Natural killer cell (primary cell): ENCODE measurements around the gene EEF2. TPM values are rescaled to one million over a fixed set of nuclear protein-coding genes. Genes with fewer than 3 reads are reported as not detected.
A peak's percentile ranks its signal among the peaks of the same experiment; 100 is the strongest.

Experiments
- ATAC-seq, 3 donors: fragments of 150-1000 bp in 2 of 3; fragments of 200-7000 bp in 1 of 3; cut with Tn5 transposase; 1 replicate in 1 of 3; 2 replicates in 2 of 3; pipeline ENCODE4 v1.10.0; 2021; ENCODE audit warnings: mild to moderate bottlenecking in 2 of 3, moderate library complexity in 2 of 3
- DNase-seq, 2 donors: peaks; one replicate each; pipeline versions ENCODE4 v3.0.0 to v3.0.0-alpha.2; 2013 to 2021; ENCODE audit warnings: mixed read lengths in 1 of 2
- H3K27ac ChIP-seq: one replicate; pipeline ENCODE4 v1.5.1; 2013; ENCODE audit warnings: mild to moderate bottlenecking, low read length
- H3K27me3 ChIP-seq: one replicate; pipeline ENCODE4 v1.6.1; 2013; ENCODE audit warnings: low read length; ENCODE audit not compliant: control insufficient read depth, insufficient read depth
- H3K36me3 ChIP-seq: one replicate; pipeline ENCODE4 v1.6.1; 2013; ENCODE audit warnings: low read length; ENCODE audit not compliant: control insufficient read depth, insufficient read depth
- H3K4me1 ChIP-seq: one replicate; pipeline ENCODE4 v1.6.1; 2013; ENCODE audit warnings: low read length; ENCODE audit not compliant: control insufficient read depth, insufficient read depth
- H3K4me3 ChIP-seq: one replicate; pipeline ENCODE4 v1.5.1; 2013; ENCODE audit warnings: low read length
- H3K9me3 ChIP-seq: one replicate; pipeline ENCODE4 v1.6.1; 2013; ENCODE audit warnings: low read length; ENCODE audit not compliant: control insufficient read depth, insufficient read depth
- H3K27ac Mint-ChIP-seq, 2 donors: one replicate each; pipeline ENCODE4 v1.8.0; 2022; ENCODE audit warnings: mild to moderate bottlenecking in 2 of 2, mixed read lengths in 2 of 2, moderate library complexity in 1 of 2
- H3K27me3 Mint-ChIP-seq, 2 donors: one replicate each; pipeline ENCODE4 v1.8.0; 2022; ENCODE audit warnings: low read depth in 2 of 2, mixed read lengths in 2 of 2
- H3K36me3 Mint-ChIP-seq: one replicate; pipeline ENCODE4 v1.8.0; 2022; ENCODE audit warnings: mixed read lengths
- H3K4me1 Mint-ChIP-seq, 2 donors: one replicate each; pipeline ENCODE4 v1.8.0; 2022; ENCODE audit warnings: mixed read lengths in 2 of 2
- H3K4me3 Mint-ChIP-seq: one replicate; pipeline ENCODE4 v1.8.0; 2022; ENCODE audit warnings: mild to moderate bottlenecking, moderate library complexity, mixed read lengths
- H3K9me3 Mint-ChIP-seq, 2 donors: one replicate each; pipeline ENCODE4 v1.8.0; 2022; ENCODE audit warnings: mixed read lengths in 2 of 2
- WGBS: methylation state at CpG from one replicate; pipeline ENCODE4 v1.1.7; 2013; ENCODE audit warnings: missing lambda C conversion rate; ENCODE audit not compliant: insufficient coverage; 5-methylcytosine and 5-hydroxymethylcytosine counted together
- intact Hi-C: fragments of 100-400 bp; cut with micrococcal nuclease; formaldehyde crosslinking; loops from one replicate; pipeline ENCODE4 v1.14.2; 2022
- total RNA-seq, 4 donors: library from RNA; stranded (reverse); fragments of 120-200 nt in 1 of 4; gene quantifications; one replicate each; pipeline versions ENCODE4 v1.2.3 to v1.2.4, GENCODE V29; 2013 to 2022
- TF ChIP-seq, protein P1 (sequence below): fragments of 200-600 bp; IDR thresholded peaks from one replicate; pipeline ENCODE4 v1.8.0; 2022; ENCODE audit warnings: antibody characterized with exemption

Gene EEF2
- total RNA-seq, 3 donors from 2014 or later (not counting 1 experiment from before 2014, with no cell fraction given), result 1,302 to 1,442 (median 1,437) TPM

DNA sequence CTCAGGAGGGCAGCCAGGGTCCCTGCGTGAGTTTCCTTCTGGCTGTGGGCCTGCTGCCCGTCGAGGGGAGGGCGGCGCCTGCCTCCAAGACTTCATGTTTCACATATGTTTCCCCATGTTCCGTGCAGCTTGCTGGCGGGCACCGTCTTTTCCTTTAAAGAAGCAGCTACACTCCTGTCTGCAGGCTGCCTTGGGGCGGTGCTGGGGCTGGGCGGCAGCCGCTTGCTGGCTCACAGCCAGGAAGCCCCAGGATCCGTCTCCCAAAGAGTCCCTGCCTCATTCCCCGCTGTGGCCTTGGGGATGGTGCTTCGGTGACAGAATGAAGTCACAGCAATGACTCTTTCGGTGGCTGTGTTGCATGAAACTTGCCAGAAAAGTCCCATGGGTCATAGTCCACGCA is 47.2 kb upstream of the EEF2 start:
- Mint-ChIP-seq H3K4me1 (peaks cover 0 to 6% of the 10 kb centered on the region in 2 donors), H3K9me3 (no peaks in the 10 kb centered on the region), H3K36me3 (no peaks in the 10 kb centered on the region), H3K4me3 (no peak overlapping the region), H3K27ac (no peak overlapping the region), H3K27me3 (no peaks in the 10 kb centered on the region)
- Histone ChIP-seq H3K27me3 (no peaks in the 10 kb centered on the region), H3K9me3 (no peaks in the 10 kb centered on the region), H3K4me3 (no peak overlapping the region), H3K36me3 (peaks cover 44% of the 10 kb centered on the region), H3K4me1 (no peaks in the 10 kb centered on the region), H3K27ac (no peak overlapping the region)
- WGBS, result 95% methylated on average over 16 of the region's 16 CpGs
- ATAC-seq (no peak), DNase-seq (no peak)
- TF ChIP-seq, protein P1, sequence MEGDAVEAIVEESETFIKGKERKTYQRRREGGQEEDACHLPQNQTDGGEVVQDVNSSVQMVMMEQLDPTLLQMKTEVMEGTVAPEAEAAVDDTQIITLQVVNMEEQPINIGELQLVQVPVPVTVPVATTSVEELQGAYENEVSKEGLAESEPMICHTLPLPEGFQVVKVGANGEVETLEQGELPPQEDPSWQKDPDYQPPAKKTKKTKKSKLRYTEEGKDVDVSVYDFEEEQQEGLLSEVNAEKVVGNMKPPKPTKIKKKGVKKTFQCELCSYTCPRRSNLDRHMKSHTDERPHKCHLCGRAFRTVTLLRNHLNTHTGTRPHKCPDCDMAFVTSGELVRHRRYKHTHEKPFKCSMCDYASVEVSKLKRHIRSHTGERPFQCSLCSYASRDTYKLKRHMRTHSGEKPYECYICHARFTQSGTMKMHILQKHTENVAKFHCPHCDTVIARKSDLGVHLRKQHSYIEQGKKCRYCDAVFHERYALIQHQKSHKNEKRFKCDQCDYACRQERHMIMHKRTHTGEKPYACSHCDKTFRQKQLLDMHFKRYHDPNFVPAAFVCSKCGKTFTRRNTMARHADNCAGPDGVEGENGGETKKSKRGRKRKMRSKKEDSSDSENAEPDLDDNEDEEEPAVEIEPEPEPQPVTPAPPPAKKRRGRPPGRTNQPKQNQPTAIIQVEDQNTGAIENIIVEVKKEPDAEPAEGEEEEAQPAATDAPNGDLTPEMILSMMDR, result no peak
- intact Hi-C loops, result no loop called here

DNA sequence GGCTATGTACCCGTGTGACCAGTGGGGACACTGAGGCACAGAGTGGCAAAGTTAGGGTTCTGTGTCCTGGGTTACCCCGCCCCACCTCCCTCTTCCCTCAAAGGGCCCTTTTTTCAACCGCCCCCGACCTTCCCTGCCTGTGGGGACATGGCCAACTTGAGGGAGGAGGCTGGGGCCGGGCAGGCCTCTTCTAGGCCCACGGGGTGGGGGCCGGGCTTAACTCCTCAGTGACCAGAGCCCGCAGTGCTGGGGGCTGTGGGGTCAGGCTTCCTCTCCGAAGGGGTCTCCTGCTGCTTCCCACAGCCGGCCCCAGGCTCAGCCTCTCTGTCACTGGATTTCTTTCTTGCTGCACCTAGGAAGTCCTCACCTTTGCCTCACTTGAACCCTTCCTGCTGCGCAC is 46.2 kb upstream of the EEF2 start:
- peak overlapping the region in 1 of 2 donors; percentile 27 for H3K27ac Mint-ChIP-seq
- H3K4me3 Mint-ChIP-seq, result no peak overlapping the region
- 94% methylated on average over 11 of the region's 11 CpGs for WGBS
- H3K4me3 ChIP-seq, result no peak overlapping the region
- intact Hi-C loops, result no loop called here
- H3K4me1 Mint-ChIP-seq, result peaks cover 0 to 6% of the 10 kb centered on the region in 2 donors
- no peak overlapping the region for H3K27ac ChIP-seq
- H3K4me1 ChIP-seq, result no peaks in the 10 kb centered on the region
- no peaks in the 10 kb centered on the region for H3K27me3 ChIP-seq
- H3K36me3 ChIP-seq, result peaks cover 42% of the 10 kb centered on the region
- TF ChIP-seq, protein P1, result no peak
- H3K9me3 Mint-ChIP-seq, result no peaks in the 10 kb centered on the region
- H3K27me3 Mint-ChIP-seq, result no peaks in the 10 kb centered on the region
- ATAC-seq (no peak), DNase-seq (no peak)
- H3K36me3 Mint-ChIP-seq, result no peaks in the 10 kb centered on the region
- H3K9me3 ChIP-seq, result no peaks in the 10 kb centered on the region

DNA sequence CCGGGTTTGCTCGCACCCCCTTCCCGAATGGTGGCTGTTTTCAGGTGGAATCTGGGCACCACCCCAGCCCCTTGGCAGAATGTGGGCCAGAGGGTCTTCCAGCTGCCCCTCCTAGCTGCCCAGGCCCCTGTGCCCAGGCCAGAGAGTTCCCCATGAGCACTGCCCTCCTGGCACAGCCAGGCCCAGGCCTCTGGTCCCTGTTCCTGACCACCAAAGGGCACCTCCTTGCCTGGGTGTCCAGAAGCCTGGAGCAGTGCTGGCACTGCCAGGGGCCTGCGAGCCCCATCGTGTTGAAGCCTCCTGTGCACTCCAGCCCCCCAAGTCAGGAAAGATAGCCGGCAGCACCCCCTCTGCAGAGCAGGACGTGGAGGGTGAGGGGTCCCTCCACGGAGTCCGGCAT is 45.7 kb upstream of the EEF2 start:
- Mint-ChIP-seq H3K4me1 (peaks cover 0 to 6% of the 10 kb centered on the region in 2 donors), H3K36me3 (no peaks in the 10 kb centered on the region), H3K4me3 (no peak overlapping the region), H3K9me3 (no peaks in the 10 kb centered on the region), H3K27ac (no peak overlapping the region), H3K27me3 (no peaks in the 10 kb centered on the region)
- peaks cover 38% of the 10 kb centered on the region for H3K36me3 ChIP-seq
- H3K27me3 ChIP-seq, result no peaks in the 10 kb centered on the region
- H3K9me3 ChIP-seq, result no peaks in the 10 kb centered on the region
- no peak overlapping the region for H3K27ac ChIP-seq
- H3K4me1 ChIP-seq, result no peaks in the 10 kb centered on the region
- TF ChIP-seq, protein P1, result no peak
- no peak overlapping the region for H3K4me3 ChIP-seq
- DNase-seq, result no peak
- intact Hi-C loops, result no loop called here
- 93% methylated on average over 9 of the region's 9 CpGs for WGBS
- ATAC-seq, result no peak

DNA sequence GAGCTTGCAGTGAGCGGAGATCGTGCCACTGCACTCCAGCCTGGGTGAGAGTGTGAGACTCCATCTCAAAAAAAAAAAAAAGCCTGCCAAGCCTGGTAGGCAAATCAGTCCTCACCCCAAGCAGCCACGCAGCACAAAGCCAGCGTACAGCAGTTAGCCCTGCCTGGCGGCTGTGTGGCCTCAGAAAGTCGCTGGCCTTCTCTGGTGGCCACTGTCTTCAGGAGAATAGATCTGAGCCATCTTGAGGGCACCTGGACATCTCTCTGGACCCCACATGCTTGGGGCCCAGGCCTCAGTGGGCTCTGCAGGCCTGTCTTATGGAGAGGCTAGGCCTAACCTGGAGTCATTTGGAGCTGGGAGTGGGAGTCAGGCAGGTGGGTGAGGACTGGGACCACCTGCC is 45.3 kb upstream of the EEF2 start:
- Histone ChIP-seq H3K36me3 (peaks cover 35% of the 10 kb centered on the region), H3K4me3 (no peak overlapping the region), H3K4me1 (no peaks in the 10 kb centered on the region), H3K27ac (no peak overlapping the region), H3K9me3 (no peaks in the 10 kb centered on the region), H3K27me3 (no peaks in the 10 kb centered on the region)
- intact Hi-C loops, result no loop called here
- no peaks in the 10 kb centered on the region for H3K36me3 Mint-ChIP-seq
- 96% methylated on average over 6 of the region's 6 CpGs for WGBS
- ATAC-seq, result no peak
- TF ChIP-seq, protein P1, result no peak
- no peak overlapping the region for H3K27ac Mint-ChIP-seq
- no peak for DNase-seq
- H3K27me3 Mint-ChIP-seq, result no peaks in the 10 kb centered on the region
- peaks cover 0 to 6% of the 10 kb centered on the region in 2 donors for H3K4me1 Mint-ChIP-seq
- H3K4me3 Mint-ChIP-seq, result no peak overlapping the region
- no peaks in the 10 kb centered on the region for H3K9me3 Mint-ChIP-seq
